Stomach (tissue), 4 donors: Measurements from ENCODE around the gene FKBP1B.

Experiments used
- EP300 ChIP-seq: sonication (generic); formaldehyde crosslinking; IDR thresholded peaks from one replicate; pipeline ENCODE4 v1.6.1; 2017; ENCODE audit warnings: antibody characterized with exemption
- POLR2A ChIP-seq, 4 donors: fragments of 450-650 bp; IDR thresholded peaks; one replicate each; pipeline ENCODE4 v1.6.1; 2016; ENCODE audit warnings: antibody characterized with exemption in 4 of 4, control low read depth in 2 of 4, mild to moderate bottlenecking in 1 of 4, moderate library complexity in 1 of 4
- POLR2AphosphoS5 ChIP-seq, 3 donors: sonication (generic); formaldehyde crosslinking; IDR thresholded peaks; one replicate each; pipeline ENCODE4 v1.6.1; 2016; ENCODE audit warnings: antibody characterized with exemption in 3 of 3
- TF ChIP-seq, protein P1 (sequence below), 7 experiments: fragments of 450-650 bp in 4 of 7; fragments of 200-600 bp in 3 of 7; sonication (generic) in 3 of 7; IDR thresholded peaks; one replicate each; pipeline ENCODE4 v1.5.1; 2016 to 2019; ENCODE audit warnings: antibody characterized with exemption in 7 of 7, control low read depth in 2 of 7, mild to moderate bottlenecking in 1 of 7

DNA sequence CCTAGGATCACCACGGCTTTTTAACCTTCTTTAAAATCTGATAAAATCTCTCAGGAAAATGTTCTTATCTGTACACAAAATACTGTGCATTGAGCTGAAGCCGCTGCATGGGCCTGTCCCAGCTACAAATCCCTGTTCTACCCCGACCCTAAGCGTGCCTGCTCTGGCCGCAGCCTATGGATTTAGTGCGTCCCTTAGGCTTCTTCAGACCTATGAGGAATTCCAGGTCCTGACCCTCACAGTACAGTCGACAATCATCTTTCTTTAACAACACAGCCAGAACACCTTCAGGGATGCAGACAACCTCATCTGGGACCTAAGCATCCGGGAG lies 1.9 kb upstream of the FKBP1B start:
- TF ChIP-seq, protein P1, sequence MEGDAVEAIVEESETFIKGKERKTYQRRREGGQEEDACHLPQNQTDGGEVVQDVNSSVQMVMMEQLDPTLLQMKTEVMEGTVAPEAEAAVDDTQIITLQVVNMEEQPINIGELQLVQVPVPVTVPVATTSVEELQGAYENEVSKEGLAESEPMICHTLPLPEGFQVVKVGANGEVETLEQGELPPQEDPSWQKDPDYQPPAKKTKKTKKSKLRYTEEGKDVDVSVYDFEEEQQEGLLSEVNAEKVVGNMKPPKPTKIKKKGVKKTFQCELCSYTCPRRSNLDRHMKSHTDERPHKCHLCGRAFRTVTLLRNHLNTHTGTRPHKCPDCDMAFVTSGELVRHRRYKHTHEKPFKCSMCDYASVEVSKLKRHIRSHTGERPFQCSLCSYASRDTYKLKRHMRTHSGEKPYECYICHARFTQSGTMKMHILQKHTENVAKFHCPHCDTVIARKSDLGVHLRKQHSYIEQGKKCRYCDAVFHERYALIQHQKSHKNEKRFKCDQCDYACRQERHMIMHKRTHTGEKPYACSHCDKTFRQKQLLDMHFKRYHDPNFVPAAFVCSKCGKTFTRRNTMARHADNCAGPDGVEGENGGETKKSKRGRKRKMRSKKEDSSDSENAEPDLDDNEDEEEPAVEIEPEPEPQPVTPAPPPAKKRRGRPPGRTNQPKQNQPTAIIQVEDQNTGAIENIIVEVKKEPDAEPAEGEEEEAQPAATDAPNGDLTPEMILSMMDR (IDR thresholded peaks at IDR 0.05), result no peak
- TF ChIP-seq POLR2A (IDR thresholded peaks at IDR 0.05) (no peak), EP300 (no peak), POLR2AphosphoS5 (IDR thresholded peaks at IDR 0.05) (no peak)
